Fibroblast of upper back skin (primary cell): ENCODE results near the gene NCR1.
"Not testable (repeated sequence)": the region's sequence is repeated elsewhere in the genome, so short reads cannot be mapped to it uniquely, and the experiment has no call there.

Source experiments
- DNase-seq: peaks from one replicate; pipeline ENCODE4 v3.0.0-alpha.2; 2013

NCR1 gene, protein sequence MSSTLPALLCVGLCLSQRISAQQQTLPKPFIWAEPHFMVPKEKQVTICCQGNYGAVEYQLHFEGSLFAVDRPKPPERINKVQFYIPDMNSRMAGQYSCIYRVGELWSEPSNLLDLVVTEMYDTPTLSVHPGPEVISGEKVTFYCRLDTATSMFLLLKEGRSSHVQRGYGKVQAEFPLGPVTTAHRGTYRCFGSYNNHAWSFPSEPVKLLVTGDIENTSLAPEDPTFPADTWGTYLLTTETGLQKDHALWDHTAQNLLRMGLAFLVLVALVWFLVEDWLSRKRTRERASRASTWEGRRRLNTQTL

DNA sequence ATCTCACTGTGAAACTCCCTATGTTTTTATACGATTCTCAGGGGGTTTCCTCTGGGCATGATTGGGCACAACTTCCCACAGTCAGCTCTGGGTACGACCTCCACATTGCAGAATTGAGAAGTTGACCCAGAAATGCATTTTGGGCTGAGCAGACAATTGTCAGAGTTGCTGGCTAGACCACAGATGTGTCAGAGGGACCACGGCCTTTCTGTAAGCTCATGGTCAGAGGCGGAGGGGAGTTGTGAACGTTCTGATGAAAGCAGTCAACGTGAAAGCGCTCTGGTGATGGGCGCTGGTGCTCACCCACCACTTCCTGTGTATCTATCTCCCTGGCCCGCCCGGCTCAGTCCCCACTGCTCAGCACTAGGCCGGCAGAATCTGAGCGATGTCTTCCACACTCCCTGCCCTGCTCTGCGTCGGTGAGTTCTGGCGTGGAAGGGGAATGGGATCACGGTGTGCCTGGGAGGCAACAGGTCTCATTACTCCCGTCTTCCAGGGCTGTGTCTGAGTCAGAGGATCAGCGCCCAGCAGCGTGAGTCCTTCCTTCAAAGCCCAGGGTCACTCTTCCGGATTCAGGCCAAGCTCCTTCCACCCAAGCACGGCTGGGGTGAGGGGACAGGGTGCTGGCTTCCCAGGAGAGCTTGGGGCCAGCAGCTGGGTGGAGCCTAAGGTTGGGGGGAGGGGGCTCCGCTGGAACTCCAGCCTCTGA is at the start of gene NCR1:
NCR1 (plus strand) TSS at position 346 of the 709 bp plus-strand sequence; CDS start at position 386, 40 bp downstream.
- no peak for DNase-seq

DNA sequence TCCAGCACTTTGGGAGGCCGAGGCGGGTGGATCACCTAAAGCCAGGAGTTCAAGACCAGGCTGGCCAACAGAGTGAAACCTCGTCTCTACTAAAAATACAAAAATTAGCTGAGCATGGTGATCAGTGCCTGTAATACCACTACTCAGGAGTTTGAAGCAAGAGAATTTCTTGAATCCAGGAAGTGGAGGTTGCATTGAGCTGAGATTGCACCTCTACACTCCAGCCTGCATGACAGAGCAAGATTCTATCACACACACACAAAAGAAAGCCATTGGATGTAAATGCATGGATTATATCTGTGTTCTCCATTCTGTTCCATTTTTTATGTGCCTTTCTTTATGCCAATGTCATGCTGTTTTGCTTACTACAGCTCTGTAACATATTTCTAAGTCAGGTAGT is 47.5 kb upstream of the NCR1 start:
- not testable (repeated sequence) for DNase-seq

DNA sequence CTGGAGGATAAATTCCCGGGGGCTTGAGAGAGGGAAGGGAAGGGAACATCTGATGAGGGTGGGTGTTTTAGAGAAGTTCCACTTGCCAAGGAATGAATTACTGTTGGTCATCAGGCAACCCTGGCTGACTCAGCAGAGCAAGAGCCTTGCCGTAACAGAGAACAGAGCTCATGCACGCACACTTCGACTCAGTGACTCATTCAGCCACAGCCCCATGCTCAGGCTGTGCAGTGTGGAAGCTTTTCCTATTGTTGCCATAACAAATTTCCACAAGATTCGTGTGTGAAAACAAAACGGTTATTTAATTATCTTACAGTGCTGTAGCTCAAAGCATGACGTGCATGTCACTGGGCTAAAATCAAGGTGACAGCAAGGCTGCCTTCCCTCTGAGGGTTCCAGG is 46.5 kb upstream of the NCR1 start:
- not testable (repeated sequence) for DNase-seq

DNA sequence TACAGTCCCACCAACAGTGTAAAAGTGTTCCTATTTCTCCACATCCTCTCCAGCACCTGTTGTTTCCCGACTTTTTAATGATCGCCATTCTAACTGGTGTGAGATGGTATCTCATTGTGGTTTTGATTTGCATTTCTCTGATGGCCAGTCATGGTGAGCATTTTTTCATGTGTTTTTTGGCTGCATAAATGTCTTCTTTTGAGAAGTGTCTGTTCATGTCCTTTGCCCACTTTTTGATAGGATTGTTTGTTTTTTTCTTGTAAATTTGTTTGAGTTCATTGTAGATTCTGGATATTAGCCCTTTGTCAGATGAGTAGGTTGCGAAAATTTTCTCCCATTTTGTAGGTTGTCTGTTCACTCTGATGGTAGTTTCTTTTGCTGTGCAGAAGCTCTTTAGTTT is 42.5 kb upstream of the NCR1 start:
- DNase-seq: not testable (repeated sequence)

DNA sequence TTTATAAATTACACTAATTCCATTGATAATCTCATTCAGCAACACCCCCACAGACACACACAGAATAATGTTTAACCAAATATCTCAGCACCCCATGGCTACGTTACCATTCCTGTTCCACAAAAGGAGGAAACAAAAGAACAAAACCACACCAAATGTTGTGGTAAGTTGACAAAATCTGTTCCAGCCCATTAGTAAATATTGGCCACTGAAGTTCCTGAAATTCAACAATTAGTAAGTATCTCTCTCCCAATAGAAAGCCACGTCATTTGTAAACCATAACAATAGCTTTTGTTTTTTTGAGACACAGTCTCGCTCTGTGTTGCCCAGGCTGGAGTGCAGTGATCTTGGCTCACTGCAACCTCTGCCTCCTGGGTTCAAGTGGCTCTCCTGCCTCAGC is 34.3 kb upstream of the NCR1 start:
- DNase-seq: no peak

DNA sequence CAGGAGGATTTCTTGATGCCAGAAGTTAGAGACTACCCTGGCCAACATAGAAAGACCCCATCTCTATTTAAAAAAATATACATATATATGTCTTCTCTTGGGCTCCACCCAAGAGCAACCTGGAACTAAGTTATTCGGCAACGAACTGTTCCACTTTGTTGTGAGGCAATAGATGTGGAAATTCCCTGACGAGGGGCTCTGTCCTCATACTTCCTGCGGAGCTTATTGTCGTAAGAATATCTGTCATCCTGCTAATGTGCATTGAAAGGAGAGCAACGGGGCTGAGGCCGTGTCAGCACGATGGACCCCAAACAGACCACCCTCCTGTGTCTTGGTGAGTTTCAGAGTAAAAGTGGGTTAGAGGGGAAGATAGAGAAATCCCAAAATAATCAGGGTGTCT is 32.0 kb upstream of the NCR1 start, which contains the start of gene FCAR:
FCAR (plus strand) TSS at position 246 of the 400 bp plus-strand sequence; CDS start at position 301, 55 bp downstream.
- DNase-seq: no peak

DNA sequence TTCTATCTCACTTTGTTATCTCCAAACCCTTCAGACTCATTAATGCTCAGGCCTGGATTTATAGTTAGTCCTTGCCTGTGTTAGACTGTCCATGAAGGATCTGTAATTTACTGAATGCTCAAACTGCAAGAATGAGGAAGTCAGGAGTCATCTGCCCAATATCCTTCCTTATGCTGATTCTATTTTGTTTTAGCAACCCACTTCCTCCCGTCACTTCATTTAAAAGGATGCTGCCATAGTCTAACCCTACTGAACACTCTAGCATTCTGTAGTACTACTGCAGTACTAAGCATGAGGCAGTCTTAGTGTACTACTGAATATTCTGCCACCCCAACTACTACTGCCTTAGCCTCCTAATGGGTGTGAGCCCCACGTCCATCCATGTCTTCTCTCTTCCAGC is 30.4 kb upstream of the NCR1 start:
- no peak for DNase-seq

DNA sequence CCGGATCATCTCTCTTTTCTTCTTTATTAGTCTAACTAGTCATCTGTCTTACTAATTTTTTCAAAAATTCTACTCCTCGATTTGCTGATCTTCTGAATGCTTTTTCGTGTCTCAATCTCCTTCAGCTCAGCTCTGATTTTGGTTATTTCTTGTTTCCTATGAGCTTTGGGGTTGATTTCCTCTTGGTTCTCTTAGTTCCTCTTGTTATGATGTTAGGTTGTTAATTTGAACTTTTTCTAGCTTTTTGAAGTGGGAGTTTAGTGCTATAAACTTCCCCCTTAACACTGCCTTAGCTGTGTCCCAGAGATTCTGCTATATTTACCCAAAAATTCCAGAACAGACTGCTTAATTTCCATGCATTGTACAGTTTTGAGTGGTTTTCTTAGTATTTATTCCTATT is 28.5 kb upstream of the NCR1 start:
- no peak for DNase-seq

DNA sequence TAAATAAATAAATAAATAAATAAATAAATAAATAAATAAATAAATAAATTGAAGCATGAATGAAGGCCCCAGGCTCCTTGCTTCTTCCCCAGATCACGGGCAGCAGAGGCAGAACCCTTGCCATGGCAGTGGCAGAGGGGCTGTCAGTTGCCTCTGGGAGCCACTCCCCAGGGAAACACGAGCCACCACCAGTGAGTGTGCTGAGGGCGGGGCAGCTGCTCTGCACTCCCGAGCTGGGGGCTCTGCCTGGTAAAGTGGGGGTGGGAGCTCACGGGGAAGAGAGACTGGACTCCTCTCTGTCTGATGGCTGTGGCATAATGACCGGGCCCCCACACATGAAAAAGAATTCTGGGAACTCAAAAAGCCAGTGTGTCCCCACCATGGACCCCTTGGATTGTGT is 24.1 kb upstream of the NCR1 start:
- no peak for DNase-seq

DNA sequence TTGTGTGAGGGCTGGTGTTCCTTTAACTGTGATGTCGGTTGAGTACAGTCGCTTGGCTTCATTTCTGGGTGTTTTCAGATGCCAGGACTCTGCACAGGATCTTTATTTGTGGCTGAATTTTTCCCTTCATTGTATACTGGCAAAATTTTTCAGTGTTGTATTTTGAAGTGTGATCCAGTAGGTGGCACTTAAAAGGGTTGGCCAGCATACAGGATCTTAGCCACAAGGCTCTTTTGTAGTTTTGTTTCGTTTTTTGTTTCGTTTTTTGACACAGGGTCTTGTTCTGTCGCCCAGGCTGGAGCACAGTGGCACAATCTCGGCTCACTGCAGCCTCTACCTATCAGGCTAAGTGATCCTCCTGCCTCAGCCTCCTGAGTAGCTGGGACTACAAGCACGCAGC is 23.2 kb upstream of the NCR1 start:
- DNase-seq: no peak

DNA sequence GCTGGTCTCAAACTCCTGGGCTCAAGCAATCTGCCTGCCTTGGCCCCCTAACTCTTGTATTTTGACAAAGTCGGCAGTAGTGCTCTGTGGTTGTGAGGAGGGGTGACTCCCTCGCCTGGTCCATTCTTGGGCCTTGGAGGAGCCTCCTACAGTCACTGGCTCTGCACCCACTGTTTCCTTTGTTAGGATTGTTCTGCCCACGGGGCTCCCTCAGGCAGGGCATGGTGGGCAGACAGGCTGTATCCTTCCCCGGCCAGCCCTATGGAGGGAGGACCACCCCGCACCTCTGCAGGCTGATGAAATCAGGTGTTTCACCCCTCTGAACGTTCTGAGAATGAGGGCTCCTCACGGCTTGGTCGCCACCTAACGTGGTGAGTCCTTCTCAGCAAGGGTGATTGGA is 22.7 kb upstream of the NCR1 start:
- no peak for DNase-seq

DNA sequence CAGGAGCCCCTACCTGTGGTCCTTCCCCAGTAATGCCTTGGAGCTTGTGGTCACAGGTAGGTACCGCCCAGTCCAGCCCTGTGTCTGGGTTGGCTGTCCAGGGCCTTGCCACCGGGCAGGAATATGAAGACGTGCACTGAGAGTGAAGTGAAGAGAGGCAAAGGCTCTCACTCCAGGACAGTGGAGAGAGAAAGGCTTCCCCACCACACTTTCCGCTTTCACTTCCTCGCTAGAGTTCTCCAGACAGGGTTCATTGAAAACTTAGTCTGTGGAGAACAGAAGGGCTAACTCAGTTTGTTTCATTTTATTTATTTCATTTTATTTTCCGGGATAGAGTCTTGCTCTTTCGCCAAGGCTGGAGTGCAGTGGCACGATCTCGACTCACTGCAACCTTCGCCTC is 17.7 kb upstream of the NCR1 start:
- DNase-seq: no peak

DNA sequence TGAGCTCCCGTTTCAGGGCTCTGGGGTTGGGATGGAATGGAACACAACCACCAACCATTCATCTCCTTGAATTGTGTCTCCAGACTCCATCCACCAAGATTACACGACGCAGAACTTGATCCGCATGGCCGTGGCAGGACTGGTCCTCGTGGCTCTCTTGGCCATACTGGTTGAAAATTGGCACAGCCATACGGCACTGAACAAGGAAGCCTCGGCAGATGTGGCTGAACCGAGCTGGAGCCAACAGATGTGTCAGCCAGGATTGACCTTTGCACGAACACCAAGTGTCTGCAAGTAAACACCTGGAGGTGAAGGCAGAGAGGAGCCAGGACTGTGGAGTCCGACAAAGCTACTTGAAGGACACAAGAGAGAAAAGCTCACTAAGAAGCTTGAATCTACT is 16.4 kb upstream of the NCR1 start:
- DNase-seq: no peak

DNA sequence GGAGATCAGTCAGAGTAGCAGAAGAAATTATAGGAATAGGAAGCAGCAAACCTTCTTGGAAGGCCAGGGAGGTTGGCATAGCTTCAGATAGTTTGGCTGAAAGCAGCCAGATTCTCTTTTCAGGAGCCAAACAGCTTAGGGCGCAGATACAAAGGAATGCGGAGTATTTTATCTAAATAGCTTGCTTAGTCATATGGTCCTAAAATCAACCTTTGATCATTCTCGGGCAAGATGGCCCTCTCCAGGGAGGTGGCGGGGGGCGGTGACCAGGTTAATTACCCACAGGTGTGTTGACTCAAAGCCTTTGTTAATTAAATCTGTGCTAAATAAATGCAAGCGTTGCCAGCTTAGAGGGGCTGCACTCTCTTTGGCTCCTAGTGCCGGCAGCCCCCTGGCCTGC is 12.5 kb upstream of the NCR1 start:
- no peak for DNase-seq

DNA sequence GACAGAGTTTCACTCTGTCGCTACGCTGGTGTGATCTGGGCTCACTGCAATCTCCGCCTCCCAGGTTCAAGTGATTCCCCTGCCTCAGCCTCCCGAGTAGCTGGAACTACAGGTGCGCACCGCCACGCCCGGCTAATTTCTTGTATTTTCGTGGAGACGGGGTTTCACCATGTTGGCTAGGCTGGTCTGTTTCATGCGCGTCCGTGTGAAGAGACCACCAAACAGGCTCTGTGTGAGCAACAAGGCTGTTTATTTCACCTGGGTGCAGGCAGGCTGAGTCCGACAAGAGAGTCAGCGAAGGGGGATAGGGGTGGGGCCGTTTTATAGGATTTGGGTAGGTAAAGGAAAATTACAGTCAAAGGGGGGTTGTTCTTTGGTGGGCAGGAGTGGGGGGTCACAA is 11.8 kb upstream of the NCR1 start:
- DNase-seq: not testable (repeated sequence)

DNA sequence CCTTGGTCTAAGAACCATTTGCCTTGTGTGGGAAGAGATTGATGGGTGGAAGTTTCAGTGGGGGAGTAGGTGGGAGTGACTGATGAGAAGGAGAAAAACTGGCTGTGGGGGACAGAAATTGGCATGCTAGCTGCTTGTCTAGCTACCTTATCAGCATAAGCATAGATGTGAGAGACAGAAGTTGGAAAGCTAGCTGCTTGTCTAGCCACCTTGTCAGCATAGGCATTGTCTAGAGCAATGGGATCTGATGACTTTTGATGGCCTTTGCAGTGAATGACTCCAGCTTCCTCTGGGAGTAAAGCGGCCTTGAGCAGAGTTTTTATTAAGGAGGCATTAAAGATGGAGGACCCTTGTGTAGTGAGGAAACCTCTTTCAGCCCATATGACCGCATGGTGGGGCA is 9.9 kb upstream of the NCR1 start:
- no peak for DNase-seq

DNA sequence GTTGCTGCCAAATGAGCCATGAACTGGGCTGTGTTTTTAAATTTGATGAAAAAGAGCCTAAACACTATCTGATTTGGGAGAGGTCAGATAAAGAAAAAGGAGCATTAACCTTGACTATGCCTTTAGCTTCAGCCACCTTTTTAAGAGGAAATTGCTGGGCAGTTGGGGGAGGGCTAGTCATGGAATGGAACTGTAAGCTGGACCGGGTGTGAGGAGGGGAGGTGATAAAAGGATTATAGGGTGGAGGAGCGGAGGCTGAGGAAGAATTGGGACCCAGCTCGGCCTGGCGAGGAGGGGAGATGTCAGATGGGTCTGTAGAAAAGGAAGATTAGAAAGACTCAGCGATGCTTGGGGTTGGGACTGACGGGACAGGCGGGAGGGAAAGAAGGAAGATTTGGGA is 7.3 kb upstream of the NCR1 start:
- DNase-seq: not testable (repeated sequence)

DNA sequence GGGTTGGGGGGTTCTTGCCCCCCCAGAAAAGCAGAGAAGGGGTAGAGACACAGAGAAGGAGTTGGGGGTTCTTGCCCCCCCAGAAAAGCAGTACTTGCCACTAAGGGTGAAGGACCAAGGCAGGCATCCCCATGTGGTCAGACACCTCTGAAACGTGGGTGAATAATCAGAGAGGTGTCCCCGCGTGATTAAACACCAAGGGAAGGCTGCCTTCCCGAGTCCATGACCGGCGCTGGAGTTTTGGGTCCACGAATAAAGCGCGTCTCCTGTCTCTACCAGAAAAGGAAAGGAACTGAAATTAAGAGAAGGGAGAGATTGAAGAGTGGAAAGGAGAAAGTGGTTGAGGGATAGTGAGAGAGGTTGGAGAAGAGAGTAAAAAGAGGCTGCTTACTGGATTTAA is 6.3 kb upstream of the NCR1 start:
- DNase-seq: not testable (repeated sequence)

DNA sequence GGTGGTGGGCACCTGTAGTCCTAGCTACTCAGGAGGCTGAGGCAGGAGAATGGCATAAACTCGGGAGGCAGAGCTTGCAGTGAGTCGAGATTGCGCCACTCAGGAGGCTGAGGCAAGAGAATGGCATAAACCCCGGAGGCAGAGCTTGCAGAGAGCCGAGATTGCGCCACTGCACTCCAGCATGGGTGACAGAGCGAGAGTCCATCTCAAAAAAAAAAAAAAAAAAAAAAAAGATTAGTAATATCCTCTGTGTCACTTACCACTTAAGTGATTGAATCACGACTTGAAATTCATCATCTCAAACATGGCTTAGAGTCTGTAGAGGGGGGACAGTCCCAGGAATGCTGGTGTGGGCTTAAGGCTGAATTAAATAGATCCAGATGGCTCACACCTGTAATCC is 4.8 kb upstream of the NCR1 start:
- DNase-seq: not testable (repeated sequence)

DNA sequence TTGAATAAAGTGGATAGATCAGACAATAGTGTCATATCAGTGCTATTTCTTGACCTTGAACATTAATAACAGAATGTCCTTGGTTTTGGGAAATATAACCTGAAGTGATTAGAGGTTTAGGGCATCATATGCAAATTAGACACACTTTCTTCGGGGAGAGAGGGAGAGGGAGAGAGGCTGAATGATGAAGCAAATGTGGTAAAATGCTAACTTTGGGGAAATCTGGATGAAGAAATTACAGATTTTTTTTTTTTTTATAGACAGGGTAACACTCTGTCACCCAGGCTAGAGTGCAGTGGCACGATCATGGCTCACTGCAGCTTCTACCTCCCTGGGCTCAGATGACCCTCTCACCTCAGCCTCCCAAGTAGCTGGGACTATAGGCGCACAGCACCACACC is 3.9 kb upstream of the NCR1 start:
- no peak for DNase-seq

DNA sequence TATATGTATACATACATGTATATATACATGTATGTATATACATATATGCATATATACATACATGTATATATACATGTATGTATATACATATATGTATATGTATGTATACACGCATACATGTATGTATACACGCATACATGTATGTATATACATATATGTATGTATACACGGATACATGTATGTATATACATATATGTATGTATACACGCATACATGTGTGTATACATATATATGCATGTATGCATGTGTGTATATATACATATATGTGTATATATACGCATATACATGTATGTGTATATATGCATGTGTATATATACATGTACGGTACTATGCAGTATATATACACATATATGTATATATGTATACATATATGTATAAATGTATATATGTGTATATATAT is 2.6 kb upstream of the NCR1 start:
- DNase-seq: no peak

DNA sequence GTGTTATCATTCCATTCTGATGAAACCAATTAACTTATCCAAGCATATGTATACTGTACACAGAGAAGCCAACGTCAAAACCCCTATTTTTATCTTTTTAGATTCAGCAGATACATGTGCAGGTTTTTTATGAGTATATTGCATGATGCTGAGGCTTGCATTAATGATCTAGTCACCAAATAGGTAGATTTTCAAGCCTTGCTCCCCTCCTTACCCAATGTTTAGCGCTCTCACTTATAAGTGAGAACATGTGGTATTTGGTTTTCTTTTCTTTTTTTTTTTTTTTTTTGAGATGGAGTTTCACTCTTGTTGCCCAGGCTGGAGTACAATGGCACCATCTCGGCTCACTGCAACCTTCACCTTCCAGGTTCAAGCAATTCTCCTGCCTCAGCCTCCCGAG is 1.7 kb upstream of the NCR1 start:
- not testable (repeated sequence) for DNase-seq

DNA sequence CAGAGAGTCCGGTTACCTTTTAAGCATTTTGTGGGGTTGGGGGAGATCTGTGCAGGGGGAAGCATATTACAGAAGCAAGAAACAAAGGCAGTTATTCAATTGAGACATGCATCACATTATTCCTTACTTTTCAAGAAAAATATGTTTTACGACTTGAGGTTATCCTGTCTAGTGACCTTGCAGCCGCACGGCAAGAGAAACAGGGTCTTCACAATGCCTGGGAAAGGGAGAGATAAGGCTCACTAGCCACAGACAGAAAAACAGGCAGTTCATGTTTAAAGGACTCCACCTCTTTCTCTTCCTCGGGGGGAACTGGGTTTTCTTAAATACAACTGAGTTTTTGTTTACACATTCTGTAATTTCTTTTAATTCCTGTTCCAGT is 536 bp upstream of the NCR1 start:
- DNase-seq: no peak

DNA sequence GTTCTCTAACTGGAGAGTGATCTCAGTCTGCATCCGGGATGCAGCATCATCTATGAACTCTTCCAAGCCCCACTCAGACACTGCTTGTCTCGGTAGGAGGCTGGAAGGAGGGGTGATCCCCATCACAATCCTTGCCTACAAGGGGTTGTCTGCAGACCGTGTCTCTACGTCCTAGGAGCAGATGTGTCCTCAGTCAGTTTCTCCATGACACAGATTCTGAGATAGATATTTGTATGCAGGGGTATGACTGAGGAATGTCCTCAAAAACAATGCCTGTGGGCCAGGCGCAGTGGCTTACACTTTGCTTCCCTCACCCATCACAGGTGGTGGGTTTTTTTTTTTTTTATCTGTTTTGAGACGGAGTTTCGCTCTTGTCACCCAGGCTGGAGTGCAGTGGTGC is 871 bp downstream of the NCR1 start:
- no peak for DNase-seq

DNA sequence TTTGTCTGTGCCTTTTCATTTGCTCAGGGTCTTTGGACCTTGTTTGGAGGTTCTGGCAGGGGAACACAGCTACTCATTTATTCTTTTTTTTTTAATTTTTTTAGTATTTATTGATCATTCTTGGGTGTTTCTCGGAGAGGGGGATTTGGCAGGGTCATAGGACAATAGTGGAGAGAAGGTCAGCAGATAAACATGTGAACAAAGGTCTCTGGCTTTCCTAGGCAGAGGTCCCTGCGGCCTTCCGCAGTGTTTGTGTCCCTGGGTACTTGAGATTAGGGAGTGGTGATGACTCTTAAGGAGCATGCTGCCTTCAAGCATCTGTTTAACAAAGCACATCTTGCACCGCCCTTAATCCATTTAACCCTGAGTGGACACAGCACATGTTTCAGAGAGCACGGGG is 2.0 kb downstream of the NCR1 start:
- not testable (repeated sequence) for DNase-seq
